ENCODE measurements around the gene HPS3. TPM values are rescaled to one million over a fixed set of nuclear protein-coding genes. Genes with fewer than 3 reads are reported as not detected.

HPS3 gene
- total RNA-seq, 4 donors from 2014 or later: 28.2 to 40.4 (median 32.6) TPM

DNA sequence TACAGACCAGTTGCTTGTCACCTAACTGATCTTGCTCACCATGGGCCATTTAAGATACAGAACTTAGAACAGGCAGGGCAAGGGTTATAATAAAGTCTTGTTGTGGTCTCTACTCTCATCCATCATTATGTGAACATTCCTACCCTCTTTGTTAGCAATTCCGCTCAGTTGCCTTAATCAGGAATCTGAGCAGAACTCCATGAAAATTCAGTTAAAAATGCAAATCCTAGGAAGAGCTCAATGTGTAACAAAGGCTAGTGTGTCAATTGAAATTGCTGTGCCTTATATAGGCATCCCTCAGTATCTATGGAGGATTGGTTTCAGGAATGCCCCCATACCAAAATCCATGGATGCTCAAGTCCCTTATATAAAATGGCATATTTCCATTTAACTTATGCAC is 47.7 kb downstream of the HPS3 start:
- TF ChIP-seq POLR2A (IDR thresholded peaks at IDR 0.05): no peak
- TF ChIP-seq, protein P1, sequence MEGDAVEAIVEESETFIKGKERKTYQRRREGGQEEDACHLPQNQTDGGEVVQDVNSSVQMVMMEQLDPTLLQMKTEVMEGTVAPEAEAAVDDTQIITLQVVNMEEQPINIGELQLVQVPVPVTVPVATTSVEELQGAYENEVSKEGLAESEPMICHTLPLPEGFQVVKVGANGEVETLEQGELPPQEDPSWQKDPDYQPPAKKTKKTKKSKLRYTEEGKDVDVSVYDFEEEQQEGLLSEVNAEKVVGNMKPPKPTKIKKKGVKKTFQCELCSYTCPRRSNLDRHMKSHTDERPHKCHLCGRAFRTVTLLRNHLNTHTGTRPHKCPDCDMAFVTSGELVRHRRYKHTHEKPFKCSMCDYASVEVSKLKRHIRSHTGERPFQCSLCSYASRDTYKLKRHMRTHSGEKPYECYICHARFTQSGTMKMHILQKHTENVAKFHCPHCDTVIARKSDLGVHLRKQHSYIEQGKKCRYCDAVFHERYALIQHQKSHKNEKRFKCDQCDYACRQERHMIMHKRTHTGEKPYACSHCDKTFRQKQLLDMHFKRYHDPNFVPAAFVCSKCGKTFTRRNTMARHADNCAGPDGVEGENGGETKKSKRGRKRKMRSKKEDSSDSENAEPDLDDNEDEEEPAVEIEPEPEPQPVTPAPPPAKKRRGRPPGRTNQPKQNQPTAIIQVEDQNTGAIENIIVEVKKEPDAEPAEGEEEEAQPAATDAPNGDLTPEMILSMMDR (IDR thresholded peaks at IDR 0.05): no peak
- Histone ChIP-seq H3K4me1 (no peaks in the 10 kb centered on the region), H3K27ac (no peak overlapping the region), H3K4me3 (no peak overlapping the region), H3K9me3 (no peaks in the 10 kb centered on the region), H3K36me3 (peaks cover 0 to 46% (median 0%) of the 10 kb centered on the region in 3 donors), H3K27me3 (no peaks in the 10 kb centered on the region)
- DNase-seq: no peak

DNA sequence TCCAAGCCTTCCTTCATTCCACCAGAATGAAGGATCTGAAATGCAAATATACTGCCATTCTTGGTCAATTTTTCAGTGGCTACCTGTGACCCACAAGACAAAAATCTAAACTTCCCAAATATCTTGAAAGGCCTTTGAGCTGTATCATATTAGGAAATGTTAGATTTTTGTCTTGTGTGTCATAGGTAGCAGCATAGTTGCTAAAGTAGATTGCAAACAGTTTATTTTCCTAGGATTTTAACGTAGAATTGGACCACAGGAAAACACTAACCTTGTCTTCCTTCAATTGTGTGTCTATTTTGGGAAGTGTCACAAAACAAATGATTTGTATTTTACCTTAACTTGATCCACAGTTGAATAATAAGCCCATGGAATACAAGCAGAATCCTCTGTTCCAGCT is 49.8 kb downstream of the HPS3 start:
- H3K27ac ChIP-seq: no peak overlapping the region
- H3K36me3 ChIP-seq: peaks cover 0 to 26% (median 0%) of the 10 kb centered on the region in 3 donors
- no peak for DNase-seq
- H3K4me3 ChIP-seq: no peak overlapping the region
- no peaks in the 10 kb centered on the region for H3K4me1 ChIP-seq
- H3K27me3 ChIP-seq: no peaks in the 10 kb centered on the region
- TF ChIP-seq POLR2A (IDR thresholded peaks at IDR 0.05): no peak
- TF ChIP-seq, protein P1 (IDR thresholded peaks at IDR 0.05): no peak
- H3K9me3 ChIP-seq: no peaks in the 10 kb centered on the region

- Histone ChIP-seq H3K27ac (peak overlapping the region in 2 of 4 donors; percentile 17 to 55), H3K36me3 (peaks cover 0 to 20% (median 0%) of the 10 kb centered on the region in 3 donors), H3K9me3 (no peaks in the 10 kb centered on the region), H3K27me3 (no peaks in the 10 kb centered on the region), H3K4me3 (no peak overlapping the region), H3K4me1 (no peaks in the 10 kb centered on the region)
- TF ChIP-seq, protein P1 (IDR thresholded peaks at IDR 0.05): no peak
- TF ChIP-seq POLR2A (IDR thresholded peaks at IDR 0.05): no peak
- peak in 2 of 3 donors; percentile 30 to 84 for DNase-seq
These were observed 50.7 kb downstream of the HPS3 start for GRCh38 chr3:149180057-149180573.

- Histone ChIP-seq H3K9me3 (no peaks in the 10 kb centered on the region), H3K36me3 (peaks cover 0 to 9% (median 0%) of the 10 kb centered on the region in 3 donors), H3K4me3 (no peak overlapping the region), H3K27me3 (no peaks in the 10 kb centered on the region), H3K27ac (no peak overlapping the region), H3K4me1 (no peaks in the 10 kb centered on the region)
- TF ChIP-seq POLR2A (IDR thresholded peaks at IDR 0.05): no peak
- TF ChIP-seq, protein P1 (IDR thresholded peaks at IDR 0.05): no peak
- no peak for DNase-seq
These were observed 51.7 kb downstream of the HPS3 start for GRCh38 chr3:149181182-149181581.

- H3K4me3 ChIP-seq: no peak overlapping the region
- H3K4me1 ChIP-seq: no peaks in the 10 kb centered on the region
- no peaks in the 10 kb centered on the region for H3K9me3 ChIP-seq
- no peak overlapping the region for H3K27ac ChIP-seq
- TF ChIP-seq, protein P1 (IDR thresholded peaks at IDR 0.05): no peak
- TF ChIP-seq POLR2A (IDR thresholded peaks at IDR 0.05): no peak
- no peaks in the 10 kb centered on the region for H3K36me3 ChIP-seq
- DNase-seq: no peak
- H3K27me3 ChIP-seq: no peaks in the 10 kb centered on the region
These were observed 56.8 kb downstream of the HPS3 start for GRCh38 chr3:149186219-149186618.

GRCh38 chr3:149186721-149187120 is 57.3 kb downstream of the HPS3 start:
- Histone ChIP-seq H3K27me3 (no peaks in the 10 kb centered on the region), H3K4me3 (no peak overlapping the region), H3K4me1 (no peaks in the 10 kb centered on the region), H3K36me3 (no peaks in the 10 kb centered on the region), H3K9me3 (no peaks in the 10 kb centered on the region), H3K27ac (no peak overlapping the region)
- TF ChIP-seq POLR2A (IDR thresholded peaks at IDR 0.05): no peak
- TF ChIP-seq, protein P1 (IDR thresholded peaks at IDR 0.05): no peak
- DNase-seq: no peak

Measured in Peyer's patch (tissue), 4 donors.